Large intestine (tissue), 3 donors: ENCODE results near the gene TPST2. TPM values are rescaled to one million over a fixed set of nuclear protein-coding genes. Genes with fewer than 3 reads are reported as not detected.

ENCODE experiments used
- DNase-seq, 2 donors: peaks; one replicate each; pipeline versions ENCODE4 v3.0.0 to v3.0.0-alpha.2; 2013
- H3K27ac ChIP-seq: one replicate; pipeline ENCODE4 v1.5.1; 2013; ENCODE audit warnings: low read length
- H3K27me3 ChIP-seq: 2 replicates; pipeline ENCODE4 v1.6.1; 2013; ENCODE audit warnings: low read length; ENCODE audit not compliant: control insufficient read depth, insufficient read depth
- H3K36me3 ChIP-seq: 2 replicates; pipeline ENCODE4 v1.6.1; 2013; ENCODE audit warnings: low read length; ENCODE audit not compliant: control insufficient read depth, insufficient read depth
- H3K4me1 ChIP-seq: one replicate; pipeline ENCODE4 v1.6.1; 2013; ENCODE audit warnings: low read length; ENCODE audit not compliant: control insufficient read depth, insufficient read depth
- H3K4me3 ChIP-seq: one replicate; pipeline ENCODE4 v1.5.1; 2013; ENCODE audit warnings: low read length
- H3K9me3 ChIP-seq: one replicate; pipeline ENCODE4 v1.6.1; 2013; ENCODE audit warnings: mild to moderate bottlenecking, low read depth, low read length, moderate library complexity; ENCODE audit not compliant: control insufficient read depth
- WGBS: methylation state at CpG from one replicate; pipeline ENCODE4 v1.1.5; 2013; ENCODE audit warnings: low lambda C conversion rate; ENCODE audit not compliant: insufficient coverage; 5-methylcytosine and 5-hydroxymethylcytosine counted together
- polyA plus RNA-seq: library from polyadenylated mRNA; unstranded; fragments of 120-200 nt; gene quantifications from one replicate; pipeline ENCODE4 v1.2.1, GENCODE V29; 2013

TPST2 gene
- polyA plus RNA-seq, 1 donor: 27.5 TPM

DNA sequence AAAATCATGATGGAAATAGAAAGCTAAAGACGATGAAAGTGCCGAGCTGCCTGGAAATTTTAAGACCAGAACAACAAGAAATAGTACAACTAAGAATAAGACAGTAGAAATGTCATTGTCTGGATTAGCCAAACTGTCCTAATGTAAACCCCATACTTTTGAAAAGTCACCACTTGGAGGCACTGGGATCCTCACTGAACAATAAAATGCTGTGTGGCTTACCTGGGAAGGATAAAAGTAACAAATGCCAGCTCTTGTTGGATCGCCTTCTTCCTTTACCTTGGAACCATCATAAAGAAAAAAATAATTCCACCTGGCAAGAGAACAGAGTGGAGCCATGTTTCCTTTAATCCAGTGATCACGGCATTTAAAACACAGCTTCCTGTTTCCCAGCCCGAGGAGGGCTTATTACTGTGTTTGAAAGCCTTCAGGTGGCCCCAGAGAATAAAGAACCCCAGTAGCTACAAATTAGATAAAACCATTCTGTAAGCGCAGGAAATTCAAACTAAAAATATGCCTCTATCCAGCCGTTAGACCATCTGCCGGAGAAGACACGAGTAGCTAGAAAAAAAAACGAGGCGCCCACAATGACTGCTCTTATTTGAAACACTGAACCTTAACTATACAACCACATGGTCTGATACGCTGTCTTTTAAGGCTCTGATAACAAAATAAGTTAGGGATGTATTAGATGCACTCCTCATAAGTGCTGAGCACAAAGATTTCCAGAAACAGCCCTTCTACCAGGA is 110.7 kb downstream of the TPST2 start:
- Histone ChIP-seq H3K27me3 (no peaks in the 10 kb centered on the region), H3K4me1 (peaks cover 26% of the 10 kb centered on the region), H3K4me3 (peak overlapping the region; percentile 34), H3K9me3 (no peaks in the 10 kb centered on the region), H3K36me3 (peaks cover 32% of the 10 kb centered on the region), H3K27ac (peak overlapping the region; percentile 75)
- no peak for DNase-seq
- 100% methylated on average over 1 of the region's 12 CpGs for WGBS

DNA sequence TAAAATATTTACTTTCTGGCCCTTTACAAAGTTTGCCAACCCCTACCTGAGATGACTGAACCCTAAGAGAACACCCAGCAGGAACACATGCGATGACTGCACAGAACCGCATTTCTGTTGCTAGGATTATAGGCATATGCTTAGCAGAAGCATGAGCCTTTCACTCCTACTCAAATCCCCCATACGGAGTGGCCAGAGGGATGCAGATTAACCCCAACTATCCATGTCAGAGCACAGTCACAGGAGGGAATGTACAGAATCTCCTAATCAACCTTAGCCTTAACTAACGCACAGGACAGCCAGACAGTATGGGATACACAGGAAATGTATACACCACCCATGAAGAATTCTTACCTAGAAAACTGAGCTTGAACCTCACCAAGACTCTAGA is 112.6 kb downstream of the TPST2 start:
- peaks cover 48% of the 10 kb centered on the region for H3K36me3 ChIP-seq

DNA sequence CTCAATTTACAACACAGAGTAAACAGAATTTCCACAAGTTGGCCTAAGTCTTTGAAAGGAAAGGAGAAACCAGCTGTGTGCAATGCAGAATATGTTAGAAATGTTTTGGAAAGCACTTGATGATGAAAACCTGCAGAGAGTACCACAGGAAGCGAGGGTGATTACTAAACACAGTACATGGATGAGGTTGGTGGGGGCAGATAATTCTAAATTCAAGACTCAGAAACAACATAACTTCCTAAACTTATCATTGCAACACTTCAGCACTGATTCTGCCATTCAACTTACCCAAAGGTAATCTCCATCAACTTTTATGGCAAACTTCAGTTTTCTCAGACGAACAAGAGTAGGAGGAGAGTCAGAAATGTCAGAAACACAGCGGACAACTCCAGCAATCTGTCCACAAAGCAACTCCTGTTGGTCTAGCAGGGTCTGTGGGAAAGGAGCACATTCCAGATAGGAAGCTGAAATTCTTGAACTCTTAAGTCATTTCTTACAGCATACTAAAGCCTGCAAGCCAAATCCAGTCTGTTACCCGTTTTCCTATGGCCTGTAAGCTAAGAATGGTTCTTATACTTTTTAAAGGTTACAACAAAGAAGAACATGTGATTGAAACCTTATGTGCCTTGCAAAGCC is 113.1 kb downstream of the TPST2 start:
- Histone ChIP-seq H3K27me3 (no peaks in the 10 kb centered on the region), H3K4me3 (no peak overlapping the region), H3K4me1 (peaks cover 24% of the 10 kb centered on the region), H3K36me3 (peaks cover 53% of the 10 kb centered on the region), H3K9me3 (no peaks in the 10 kb centered on the region), H3K27ac (no peak overlapping the region)
- DNase-seq: no peak
- WGBS: 83% methylated on average over 1 of the region's 4 CpGs

More for the DNA sequence above, 112.6 kb downstream of the TPST2 start:
- Histone ChIP-seq H3K4me3 (no peak overlapping the region), H3K27ac (no peak overlapping the region), H3K9me3 (no peaks in the 10 kb centered on the region), H3K27me3 (no peaks in the 10 kb centered on the region), H3K4me1 (peaks cover 26% of the 10 kb centered on the region)
- DNase-seq: no peak
- no CpG with 5 or more reads among the region's 4 CpGs for WGBS

DNA sequence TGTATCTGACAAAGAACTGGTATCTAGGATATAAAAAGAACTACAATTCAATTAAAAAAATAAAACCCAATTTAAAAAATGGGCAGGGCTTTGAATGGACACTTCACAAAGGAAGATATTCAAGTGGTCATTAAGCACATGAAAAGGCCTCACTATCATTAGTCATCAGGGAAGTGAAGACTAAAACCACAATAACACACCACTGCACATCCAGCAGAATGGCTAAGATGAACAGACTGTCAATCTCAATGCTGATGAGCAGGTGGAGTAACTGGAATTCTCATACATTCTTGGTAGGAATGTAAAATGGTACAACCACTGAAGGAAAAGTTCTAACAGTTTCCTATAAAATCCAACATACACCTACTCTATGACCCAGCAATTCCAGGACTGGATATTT is 115.2 kb downstream of the TPST2 start:
- H3K36me3 ChIP-seq: peaks cover 72% of the 10 kb centered on the region
- no peak for DNase-seq
- no peak overlapping the region for H3K4me3 ChIP-seq
- H3K9me3 ChIP-seq: no peaks in the 10 kb centered on the region
- peaks cover 7% of the 10 kb centered on the region for H3K4me1 ChIP-seq
- no peak overlapping the region for H3K27ac ChIP-seq
- no peaks in the 10 kb centered on the region for H3K27me3 ChIP-seq

Other genes starting within 250 kb of the TPST2 start
- 0.88 TPM for gene ASPHD2, start 160.9 kb downstream of the TPST2 start, polyA plus RNA-seq
- 47.3 TPM for gene HPS4, start 106.3 kb downstream of the TPST2 start, polyA plus RNA-seq
- 18.1 TPM for gene SRRD, start 106.3 kb downstream of the TPST2 start, polyA plus RNA-seq
- gene TFIP11, start 77.7 kb downstream of the TPST2 start, polyA plus RNA-seq: 34.3 TPM
- 0.73 TPM for gene CRYBB1, start 27.9 kb upstream of the TPST2 start, polyA plus RNA-seq
- gene CRYBA4, start 31.8 kb upstream of the TPST2 start, polyA plus RNA-seq: 0.06 TPM
- gene MIAT, start 67.5 kb upstream of the TPST2 start, polyA plus RNA-seq: 8.5 TPM